Cardiac muscle cell (in vitro differentiated cells and primary cell): ENCODE results near the gene CAB39L. TPM values are rescaled to one million over a fixed set of nuclear protein-coding genes. Genes with fewer than 3 reads are reported as not detected.

Source experiments
- DNase-seq, 2 donors: peaks; one replicate each; pipeline versions ENCODE4 v3.0.0 to v3.0.0-alpha.2; 2010 to 2017; ENCODE audit warnings: low read depth in 1 of 2, low spot score in 1 of 2
- H3K27ac ChIP-seq: fragments of 200-600 bp; sonication (generic); 2 replicates; pipeline ENCODE4 v1.5.1; 2016
- H3K27me3 ChIP-seq: fragments of 200-600 bp; sonication (generic); 2 replicates; pipeline ENCODE4 v1.6.0; 2016; ENCODE audit warnings: control low read depth
- H3K36me3 ChIP-seq: fragments of 200-600 bp; sonication (generic); 2 replicates; pipeline ENCODE4 v1.5.1; 2016; ENCODE audit warnings: control low read depth
- H3K4me1 ChIP-seq: fragments of 200-600 bp; sonication (generic); 2 replicates; pipeline ENCODE4 v1.8.1; 2017; ENCODE audit warnings: low read depth, mild to moderate bottlenecking, mixed run types
- H3K4me3 ChIP-seq: fragments of 200-600 bp; sonication (generic); 2 replicates; pipeline ENCODE4 v1.5.1; 2016; ENCODE audit warnings: mild to moderate bottlenecking
- H3K9me3 ChIP-seq: fragments of 200-600 bp; sonication (generic); 2 replicates; pipeline ENCODE4 v1.5.1; 2017; ENCODE audit warnings: low read depth, mild to moderate bottlenecking, control low read depth
- polyA plus RNA-seq: library from polyadenylated mRNA; unstranded; fragments of >200 nt; fragmentation: Nextera tagmentation; extraction: Ambion mirVana; gene quantifications from 2 replicates; pipeline ENCODE4 v1.2.1, GENCODE V29; 2016
- total RNA-seq: library from RNA; depleted of rRNA; stranded (reverse); fragments of >200 nt; gene quantifications from 2 replicates; pipeline ENCODE4 v1.2.3, GENCODE V29; 2016
- TF ChIP-seq, protein P1 (sequence below): IDR thresholded peaks from 2 replicates; pipeline ENCODE4 v1.5.1; 2012; ENCODE audit warnings: low read depth, mild to moderate bottlenecking, low read length

The CAB39L gene
- total and polyA plus RNA-seq, 2 experiments from 2014 or later: 22.3 to 25.5 TPM

- no peak for DNase-seq
- Histone ChIP-seq H3K27me3 (no peaks in the 10 kb centered on the region), H3K4me1 (no peaks in the 10 kb centered on the region), H3K27ac (no peak overlapping the region), H3K9me3 (no peaks in the 10 kb centered on the region), H3K4me3 (no peak overlapping the region), H3K36me3 (no peaks in the 10 kb centered on the region)
- TF ChIP-seq, protein P1, sequence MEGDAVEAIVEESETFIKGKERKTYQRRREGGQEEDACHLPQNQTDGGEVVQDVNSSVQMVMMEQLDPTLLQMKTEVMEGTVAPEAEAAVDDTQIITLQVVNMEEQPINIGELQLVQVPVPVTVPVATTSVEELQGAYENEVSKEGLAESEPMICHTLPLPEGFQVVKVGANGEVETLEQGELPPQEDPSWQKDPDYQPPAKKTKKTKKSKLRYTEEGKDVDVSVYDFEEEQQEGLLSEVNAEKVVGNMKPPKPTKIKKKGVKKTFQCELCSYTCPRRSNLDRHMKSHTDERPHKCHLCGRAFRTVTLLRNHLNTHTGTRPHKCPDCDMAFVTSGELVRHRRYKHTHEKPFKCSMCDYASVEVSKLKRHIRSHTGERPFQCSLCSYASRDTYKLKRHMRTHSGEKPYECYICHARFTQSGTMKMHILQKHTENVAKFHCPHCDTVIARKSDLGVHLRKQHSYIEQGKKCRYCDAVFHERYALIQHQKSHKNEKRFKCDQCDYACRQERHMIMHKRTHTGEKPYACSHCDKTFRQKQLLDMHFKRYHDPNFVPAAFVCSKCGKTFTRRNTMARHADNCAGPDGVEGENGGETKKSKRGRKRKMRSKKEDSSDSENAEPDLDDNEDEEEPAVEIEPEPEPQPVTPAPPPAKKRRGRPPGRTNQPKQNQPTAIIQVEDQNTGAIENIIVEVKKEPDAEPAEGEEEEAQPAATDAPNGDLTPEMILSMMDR: no peak
Measured at GRCh38 chr13:49319551-49319950, 124.3 kb downstream of the CAB39L start.

DNA sequence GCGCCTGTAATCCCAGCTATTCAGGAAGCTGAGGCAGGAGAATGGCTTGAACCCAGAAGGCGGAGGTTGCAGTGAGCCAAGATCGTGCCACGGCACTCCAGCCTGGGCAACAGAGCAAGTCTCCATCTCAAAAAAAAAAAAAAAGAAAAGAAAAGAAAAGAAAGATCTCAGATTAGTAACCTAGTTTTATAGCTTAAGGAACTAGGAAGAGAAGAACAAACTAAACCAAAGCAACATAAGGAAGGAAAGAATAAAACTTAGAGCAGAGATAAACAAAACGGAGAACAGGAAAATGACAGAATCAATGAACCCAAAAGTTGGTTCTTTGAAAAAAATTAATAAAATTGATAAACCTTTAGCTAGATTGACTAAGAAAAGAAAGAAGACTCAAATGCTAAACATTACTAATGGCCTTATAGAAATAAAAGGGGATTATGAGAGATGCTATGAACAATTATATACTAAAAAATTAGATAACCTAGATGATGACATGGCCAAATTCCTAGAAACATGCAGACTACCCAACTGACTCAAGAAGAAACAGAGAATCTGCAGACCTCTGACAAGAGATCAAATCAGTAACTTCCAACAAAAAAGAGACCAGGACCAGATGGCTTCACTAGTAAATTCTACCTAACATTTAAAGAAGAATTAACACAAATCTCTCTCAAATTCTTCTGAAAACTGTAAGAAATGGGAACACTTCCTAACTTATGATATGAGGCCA, 127.9 kb downstream of the CAB39L start:
- H3K4me1 ChIP-seq: no peaks in the 10 kb centered on the region
- no peaks in the 10 kb centered on the region for H3K9me3 ChIP-seq
- no peaks in the 10 kb centered on the region for H3K36me3 ChIP-seq
- no peaks in the 10 kb centered on the region for H3K27me3 ChIP-seq
- no peak overlapping the region for H3K27ac ChIP-seq
- TF ChIP-seq, protein P1: no peak
- no peak for DNase-seq
- no peak overlapping the region for H3K4me3 ChIP-seq

DNA sequence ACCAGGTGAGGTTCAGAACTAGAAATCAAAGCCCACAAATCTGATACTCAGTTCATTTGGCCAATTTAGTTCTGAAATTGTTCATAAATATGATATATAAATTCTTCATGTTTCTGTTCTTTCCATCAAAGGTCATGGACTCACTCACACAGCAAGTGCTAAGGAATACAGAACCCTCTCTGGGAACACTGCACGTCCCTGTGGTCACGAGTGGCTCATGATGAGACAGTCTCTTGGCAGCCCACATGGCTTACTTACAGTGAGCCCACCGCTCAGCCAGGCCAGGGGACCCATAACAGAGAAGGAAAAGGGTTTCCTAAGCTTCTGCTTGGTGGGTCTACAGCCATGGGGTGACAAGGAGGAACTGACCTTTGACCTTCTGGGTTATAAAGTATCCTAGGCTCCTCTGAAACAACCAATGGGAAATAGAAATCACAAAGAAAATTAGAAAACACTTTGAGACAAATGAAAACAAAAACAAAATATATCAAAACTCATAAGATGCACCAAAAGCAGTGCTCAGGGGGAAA, 128.8 kb downstream of the CAB39L start:
- Histone ChIP-seq H3K4me3 (no peak overlapping the region), H3K9me3 (no peaks in the 10 kb centered on the region), H3K27ac (no peak overlapping the region), H3K4me1 (no peaks in the 10 kb centered on the region), H3K36me3 (peaks cover 4% of the 10 kb centered on the region), H3K27me3 (no peaks in the 10 kb centered on the region)
- TF ChIP-seq, protein P1: no peak
- no peak for DNase-seq

DNA sequence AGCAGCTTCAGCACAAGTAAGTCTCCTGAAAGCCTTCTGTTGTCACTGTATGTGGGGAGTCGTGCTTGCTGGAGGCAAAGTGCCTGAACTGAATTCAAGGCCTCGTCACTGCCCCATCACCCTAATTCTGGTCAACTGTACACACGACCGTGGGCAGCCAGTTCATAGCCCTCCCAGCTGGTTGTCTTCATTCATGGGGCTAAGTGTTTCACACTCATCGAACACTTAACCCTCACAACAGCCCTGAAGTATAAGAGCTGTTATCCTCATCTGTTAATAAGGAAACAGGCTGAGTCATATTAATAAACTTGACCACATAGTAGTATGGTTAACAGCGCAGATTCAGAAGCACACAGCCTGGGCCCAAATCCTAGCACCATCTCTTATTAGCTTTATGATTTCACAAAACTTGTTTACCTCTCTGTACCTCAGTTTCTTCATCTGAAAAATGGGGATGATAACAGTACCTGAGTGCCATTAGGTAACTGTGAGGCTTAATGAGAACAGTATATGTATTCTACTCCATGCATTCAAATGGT, 129.5 kb downstream of the CAB39L start:
- DNase-seq: peak in 1 of 2 donors; percentile 45
- Histone ChIP-seq H3K36me3 (peaks cover 8% of the 10 kb centered on the region), H3K27ac (no peak overlapping the region), H3K4me3 (no peak overlapping the region), H3K4me1 (no peaks in the 10 kb centered on the region), H3K9me3 (no peaks in the 10 kb centered on the region), H3K27me3 (no peaks in the 10 kb centered on the region)
- TF ChIP-seq, protein P1: no peak

- H3K27ac ChIP-seq: no peak overlapping the region
- peaks cover 8% of the 10 kb centered on the region for H3K36me3 ChIP-seq
- TF ChIP-seq, protein P1: no peak
- DNase-seq: no peak
- no peak overlapping the region for H3K4me3 ChIP-seq
- no peaks in the 10 kb centered on the region for H3K4me1 ChIP-seq
- no peaks in the 10 kb centered on the region for H3K9me3 ChIP-seq
- H3K27me3 ChIP-seq: no peaks in the 10 kb centered on the region
Measured at GRCh38 chr13:49311816-49312215, 132.0 kb downstream of the CAB39L start.
